ENCODE data around the gene FBXW7. TPM values are rescaled to one million over a fixed set of nuclear protein-coding genes. Genes with fewer than 3 reads are reported as not detected.

FBXW7 gene
- total RNA-seq, 1 experiment from 2014 or later, result 27.1 TPM

DNA sequence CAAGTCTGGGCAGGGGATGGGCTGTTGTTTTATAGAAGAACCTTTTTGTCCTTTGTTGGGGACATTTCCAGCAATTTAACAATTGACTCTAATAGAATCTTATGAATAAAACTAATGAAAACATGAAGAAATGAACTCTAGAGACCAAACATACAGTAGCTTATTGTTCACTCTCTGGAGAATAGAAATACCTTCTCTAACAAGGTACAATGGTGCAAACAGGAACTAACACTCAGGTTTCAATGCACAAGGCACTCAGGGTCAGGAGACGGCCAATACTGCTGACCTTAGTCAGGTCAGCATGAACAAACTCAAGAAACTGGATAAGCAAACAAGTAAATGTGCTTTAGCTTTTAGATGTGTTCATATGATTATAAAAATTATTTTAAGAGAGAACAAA lies 39.6 kb upstream of the FBXW7 start:
- Histone ChIP-seq H4K20me1 (ENCODE audit: control insufficient read depth, insufficient read depth, insufficient read length) (no peaks in the 10 kb centered on the region), H3K14ac (ENCODE audit: insufficient read depth, low read length) (no peak overlapping the region)

More for the DNA sequence above, 39.6 kb upstream of the FBXW7 start:
- Histone ChIP-seq H3K9ac (ENCODE audit: extremely low read depth, insufficient read length, low read length) (no peak overlapping the region), H2AFZ (ENCODE audit: low read length) (no peak overlapping the region), H2BK5ac (ENCODE audit: insufficient read length, low read length) (no peak overlapping the region), H2AK5ac (ENCODE audit: insufficient read length, low read length) (no peak overlapping the region), H3K79me1 (ENCODE audit: insufficient read depth, low read depth, low read length, poor library complexity, severe bottlenecking) (no peaks in the 10 kb centered on the region), H2BK120ac (ENCODE audit: low read depth, low read length, poor library complexity, severe bottlenecking) (no peak overlapping the region), H3T11ph (ENCODE audit: low read length) (no peak overlapping the region), H3K56ac (ENCODE audit: insufficient read length, low read depth, low read length) (no peak overlapping the region), H4K91ac (ENCODE audit: insufficient read length, low read depth, low read length) (no peak overlapping the region), H3K18ac (ENCODE audit: insufficient read length, low read depth, low read length) (no peak overlapping the region), H3K23ac (ENCODE audit: insufficient read length, low read depth, low read length) (no peak overlapping the region), H2BK20ac (ENCODE audit: low read depth, low read length, poor library complexity, severe bottlenecking) (no peak overlapping the region), H2BK12ac (ENCODE audit: insufficient read length, low read depth, low read length) (no peak overlapping the region), H3K4ac (ENCODE audit: low read depth, low read length) (no peak overlapping the region), H3K27me3 (ENCODE audit: insufficient read depth, low read length) (no peaks in the 10 kb centered on the region), H4K8ac (replicated peaks; ENCODE audit: insufficient read length, low read depth, low read length) (no peak overlapping the region), H3K23me2 (ENCODE audit: insufficient read length, low read depth, low read length, poor library complexity, severe bottlenecking) (no peaks in the 10 kb centered on the region), H3K27ac (ENCODE audit: insufficient read length, low read depth, low read length) (no peak overlapping the region), H3K4me2 (ENCODE audit: insufficient read depth, insufficient read length, low read length) (no peak overlapping the region), H3K9me3 (ENCODE audit: control insufficient read depth, low read depth, low read length) (no peaks in the 10 kb centered on the region), H3K4me1 (ENCODE audit: insufficient read depth, low read length) (no peaks in the 10 kb centered on the region; the same call in 1 of the 2 replicates), H3K79me2 (ENCODE audit: insufficient read depth, low read length) (no peaks in the 10 kb centered on the region), H4K5ac (ENCODE audit: insufficient read length, low read depth, low read length) (no peak overlapping the region), H2BK15ac (ENCODE audit: low read depth, low read length) (no peak overlapping the region)
- Mint-ChIP-seq H3K4me3 (no peak overlapping the region), H3K4me1 (peaks cover 11 to 12% of the 10 kb centered on the region in 2 experiments), H3K27me3 (ENCODE audit: low read depth) (no peaks in the 10 kb centered on the region), H3K27ac (no peak overlapping the region), H3K9me3 (no peaks in the 10 kb centered on the region), H3K36me3 (ENCODE audit: insufficient read depth in 1 of 3, low read depth in 3 of 3) (no peaks in the 10 kb centered on the region)
- DNase-seq, result no peak
- TF ChIP-seq CTCF (conservative IDR thresholded peaks at IDR 0.05), result no peak
- WGBS (ENCODE audit: extremely low coverage, insufficient read length, low lambda C conversion rate), result no CpG with 5 or more reads among the region's 1 CpG
